HG03060 (cell line): ENCODE measurements around the gene SPATA46.

ENCODE experiments used
- ATAC-seq: cut with Tn5 transposase; IDR thresholded peaks from one replicate; pipeline ENCODE4 v1.9.1; 2021; ENCODE audit warnings: low read depth, moderate number of reproducible peaks; ENCODE audit not compliant: unreplicated experiment

SPATA46 gene

DNA sequence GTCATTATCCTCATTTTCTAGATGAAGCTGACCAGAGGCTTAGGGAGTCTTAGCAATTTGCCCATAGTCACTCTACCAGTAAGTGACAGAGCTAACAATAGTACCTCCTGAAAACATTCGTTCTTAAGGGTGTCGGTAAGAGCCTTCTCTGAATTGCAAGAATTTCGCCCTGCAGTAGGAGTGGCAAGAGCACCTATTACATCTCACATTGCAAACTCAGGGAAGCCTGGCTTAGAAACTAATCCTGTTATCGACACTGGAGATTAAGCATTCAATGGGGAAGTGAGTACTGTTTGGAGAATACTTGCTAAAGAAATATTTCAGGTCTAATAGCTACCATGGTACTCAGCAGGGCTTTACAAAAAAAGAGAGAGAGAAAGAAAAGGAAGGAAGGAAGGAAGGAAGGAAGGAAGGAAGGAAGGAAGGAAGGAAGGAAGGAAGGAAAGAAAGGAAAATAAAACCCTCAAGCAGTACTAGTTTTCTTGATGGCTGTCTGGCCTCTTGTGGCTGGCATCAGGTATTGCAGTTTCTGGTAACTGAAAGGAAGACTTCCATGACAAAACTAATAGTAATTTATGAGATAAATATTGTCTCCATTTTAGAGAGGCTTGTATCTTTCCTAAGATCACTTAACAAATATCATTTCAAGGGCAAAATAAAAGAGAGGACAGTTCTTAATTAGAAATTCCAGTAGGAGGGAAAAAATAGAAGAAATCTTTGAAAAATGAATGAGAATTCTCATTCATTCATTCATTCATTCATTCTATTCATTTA lies 15.3 kb upstream of the SPATA46 start:
- ATAC-seq: no peak

- no peak for ATAC-seq
Measured at GRCh38 chr1:162390396-162391185, 13.9 kb upstream of the SPATA46 start.

DNA sequence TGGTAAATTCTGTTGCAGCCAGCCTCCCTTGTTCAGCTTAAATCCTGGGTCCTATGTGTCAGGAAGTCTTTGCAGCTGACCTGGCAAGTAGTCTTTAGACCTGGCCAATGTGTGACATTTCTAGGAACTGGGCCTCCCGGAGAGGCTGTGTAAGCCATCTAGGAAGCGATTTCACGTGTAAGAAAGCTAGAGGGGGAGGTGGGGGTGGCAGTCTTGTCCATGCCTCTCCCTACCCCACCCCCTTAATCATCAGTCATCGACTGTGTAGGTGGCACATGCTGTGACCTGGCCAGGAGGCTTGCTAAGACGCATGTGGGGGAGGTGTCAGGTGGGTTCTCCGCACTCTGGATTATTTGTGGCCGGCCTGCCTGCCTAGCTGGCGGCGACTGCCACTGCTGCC lies 13.3 kb upstream of the SPATA46 start:
- ATAC-seq: no peak

DNA sequence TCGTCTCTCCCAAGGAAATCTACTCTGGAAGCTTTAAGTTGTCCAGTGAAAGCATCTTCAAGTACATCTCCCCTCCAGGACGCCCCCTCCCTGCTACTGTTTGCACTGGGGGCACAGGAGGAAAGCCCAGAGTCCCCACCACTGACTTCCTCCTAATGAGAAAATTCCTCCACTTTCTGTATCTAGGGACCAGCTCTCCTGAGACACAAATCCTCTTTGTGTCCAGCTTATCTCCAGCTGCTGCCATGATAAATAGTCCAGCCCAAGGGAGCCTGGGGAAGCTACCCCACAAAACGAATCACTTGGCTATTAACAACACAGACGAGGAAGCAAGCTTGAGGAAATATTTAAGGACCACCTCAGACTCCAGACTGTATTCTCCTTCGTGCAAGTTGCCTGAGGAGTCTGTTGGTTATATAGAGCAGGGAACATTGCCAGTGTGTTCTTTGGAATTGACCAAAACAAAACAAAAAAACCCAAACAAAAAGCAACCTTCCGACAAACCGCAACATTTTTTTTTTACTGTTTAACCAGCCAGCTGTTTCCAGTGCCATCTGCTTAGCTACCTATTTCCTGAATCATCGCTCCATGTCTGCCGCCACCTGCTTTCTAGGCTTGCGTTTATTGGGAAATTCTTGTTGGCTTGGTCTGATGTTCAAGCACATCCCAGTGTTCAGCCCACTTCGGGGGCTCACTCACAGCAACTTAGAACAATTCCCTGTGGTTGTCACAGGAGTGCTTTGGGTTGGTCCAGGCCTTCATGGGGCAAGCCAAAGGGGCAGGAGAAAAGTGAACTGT lies 12.6 kb upstream of the SPATA46 start:
- no peak for ATAC-seq

- ATAC-seq: no peak
Measured at GRCh38 chr1:162388615-162389014, 12.0 kb upstream of the SPATA46 start.

- no peak for ATAC-seq
Measured at GRCh38 chr1:162388083-162388594, 11.5 kb upstream of the SPATA46 start.

GRCh38 chr1:162387226-162388082 lies 10.8 kb upstream of the SPATA46 start:
- ATAC-seq: no peak

DNA sequence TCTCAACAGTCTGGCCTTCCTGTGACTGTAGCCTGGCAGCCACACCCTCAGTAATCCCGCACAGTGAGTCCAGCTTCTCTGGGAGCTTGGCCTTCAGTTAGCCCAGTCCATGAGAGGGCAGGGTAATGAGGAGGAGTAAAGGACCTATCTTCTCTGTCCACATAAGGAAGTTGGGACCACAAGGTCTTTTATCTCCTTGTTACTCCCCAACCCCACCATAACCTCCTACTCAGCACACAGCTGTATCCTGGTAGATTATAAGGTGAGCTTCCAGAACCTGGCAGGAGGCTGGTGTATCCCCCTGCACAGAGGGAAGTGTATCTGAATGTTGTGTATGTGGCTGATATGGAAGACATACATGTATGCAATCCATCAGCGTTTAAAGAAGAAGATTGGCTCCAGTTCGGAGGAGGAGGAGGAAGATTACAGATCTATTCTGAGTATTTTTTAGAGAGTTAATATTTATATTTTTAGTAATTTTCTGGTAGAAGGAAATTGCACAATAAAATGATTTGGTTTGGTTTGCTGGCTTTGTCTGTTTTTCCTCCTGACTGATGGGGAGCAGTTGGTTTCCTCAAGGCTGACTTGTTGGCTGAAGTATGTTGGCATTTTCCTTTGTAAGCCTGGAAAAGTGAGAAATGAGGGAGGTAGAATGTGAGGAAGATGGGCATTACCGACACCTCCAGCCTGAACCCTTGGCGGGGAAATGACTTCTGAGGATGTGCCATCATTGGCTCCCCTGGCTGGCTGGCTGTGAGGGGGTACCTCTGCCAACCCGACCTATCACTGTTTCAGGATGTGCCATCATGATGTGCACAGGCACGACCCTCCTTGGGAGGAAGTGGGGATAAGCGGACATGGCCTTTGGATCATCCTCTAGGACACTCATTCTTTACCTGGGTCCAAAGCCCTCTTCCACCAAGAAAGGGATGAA lies 9.9 kb upstream of the SPATA46 start:
- ATAC-seq: no peak

- ATAC-seq: no peak
Measured at GRCh38 chr1:162385702-162386101, 9.0 kb upstream of the SPATA46 start.

DNA sequence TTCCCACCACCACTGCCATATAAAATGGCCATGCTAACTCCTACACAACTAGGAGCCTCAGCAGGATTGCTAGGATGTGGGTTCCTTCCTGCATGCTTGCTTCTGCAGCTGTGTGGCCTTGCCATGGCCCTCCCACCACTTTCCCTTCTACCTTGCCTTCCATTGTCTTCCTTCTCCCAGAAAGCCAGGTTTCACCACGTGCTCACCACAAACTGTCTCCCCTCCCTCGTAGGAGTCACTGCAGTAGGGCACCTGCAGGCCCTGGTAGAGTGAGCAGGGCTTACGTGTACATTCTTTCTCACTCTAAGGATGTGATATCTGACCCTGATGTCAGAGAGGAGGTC lies 8.6 kb upstream of the SPATA46 start:
- ATAC-seq: no peak

- no peak for ATAC-seq
Measured at GRCh38 chr1:162384601-162385279, 8.1 kb upstream of the SPATA46 start.

DNA sequence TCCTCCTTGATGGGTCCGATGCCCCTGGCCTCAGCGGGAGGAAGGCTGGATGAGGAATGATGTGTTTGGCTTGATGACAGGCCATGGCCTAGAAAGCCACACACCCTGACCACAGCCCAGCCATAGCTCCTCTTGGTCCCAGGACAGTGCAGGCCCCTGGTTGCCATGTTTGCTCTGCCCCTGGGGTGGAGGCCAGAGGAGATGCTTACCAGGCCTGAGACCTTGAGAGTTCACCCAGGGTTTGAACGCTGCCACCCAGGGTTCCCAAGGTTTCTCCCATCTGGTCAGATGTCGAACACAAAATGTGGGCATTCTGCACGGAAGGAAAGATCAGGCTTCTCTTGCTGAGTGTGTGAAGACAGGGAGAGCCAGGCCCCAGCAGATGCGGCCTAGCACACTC lies 7.5 kb upstream of the SPATA46 start:
- ATAC-seq: no peak

DNA sequence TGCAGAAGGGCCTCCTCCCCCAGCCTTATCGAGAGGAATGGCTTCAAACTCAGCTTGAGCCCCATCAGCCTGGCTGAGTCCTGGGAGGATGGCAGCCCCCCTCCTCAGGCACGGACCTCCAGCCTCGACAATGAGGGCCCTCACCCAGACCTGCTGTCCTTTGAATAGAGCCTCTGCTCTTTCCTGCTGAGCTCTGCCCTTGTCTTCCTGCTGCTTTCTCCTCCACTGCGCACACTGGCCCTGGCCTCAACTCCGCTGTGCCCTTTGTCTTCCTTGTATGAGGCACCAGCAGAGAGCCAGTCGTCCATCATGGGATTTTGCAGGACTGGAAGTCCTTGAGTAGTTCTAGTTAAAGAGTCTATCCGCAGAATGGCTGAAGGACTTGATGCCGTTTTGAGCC lies 6.9 kb upstream of the SPATA46 start:
- ATAC-seq: no peak

DNA sequence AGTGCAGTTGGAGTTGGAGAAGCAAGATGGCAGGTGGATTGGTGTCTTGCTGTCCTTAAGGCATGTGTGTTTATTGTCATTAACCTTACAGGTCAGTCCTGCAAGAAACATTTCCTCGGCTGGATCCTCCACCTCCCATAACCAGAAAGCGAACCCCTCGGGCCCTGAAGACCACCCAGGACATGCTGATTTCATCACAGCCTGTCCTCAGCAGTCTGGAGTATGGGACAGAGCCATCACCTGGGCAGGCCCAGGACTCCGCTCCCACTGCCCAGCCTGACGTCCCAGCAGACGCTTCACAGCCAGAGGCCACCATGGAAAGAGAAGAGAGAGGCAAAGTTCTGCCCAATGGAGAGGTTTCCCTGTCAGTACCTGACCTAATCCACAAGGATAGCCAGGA lies 6.4 kb upstream of the SPATA46 start:
- no peak for ATAC-seq

GRCh38 chr1:162381941-162382750 lies 5.5 kb upstream of the SPATA46 start:
- ATAC-seq: no peak

GRCh38 chr1:162381383-162381782 lies 4.7 kb upstream of the SPATA46 start, which contains the start of gene C1orf226:
TSS of gene C1orf226 (plus strand) at chr1:162381728. CDS start at chr1:162381902, 174 bp downstream.
- ATAC-seq: no peak

- no peak for ATAC-seq
Measured at GRCh38 chr1:162380061-162380846, 3.6 kb upstream of the SPATA46 start.
